Measurements from ENCODE around the gene PANK2.

Gene PANK2

DNA sequence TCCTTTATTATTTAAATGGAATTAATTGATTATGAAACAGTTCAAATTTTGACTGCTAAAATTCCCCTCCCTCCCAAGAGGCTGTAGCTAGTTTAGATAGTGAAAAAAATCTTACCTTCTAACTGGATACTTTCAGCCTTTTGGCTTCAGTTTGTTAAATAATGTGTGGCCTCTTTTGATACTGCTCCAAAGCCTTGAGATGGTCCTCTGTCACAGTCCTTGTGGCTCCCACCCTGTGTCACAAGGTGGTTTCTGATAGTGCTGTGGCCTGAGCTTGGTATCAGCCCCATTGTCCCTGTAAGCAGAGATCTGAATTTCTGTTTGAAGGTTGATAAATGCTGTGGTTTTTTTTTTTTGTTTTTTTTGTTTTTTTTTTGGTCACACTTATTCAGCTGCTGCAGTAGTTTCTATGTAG is 20.8 kb downstream of the PANK2 start:
- no peak for DNase-seq
- Histone ChIP-seq H3K27ac (ENCODE audit: insufficient read depth, low read length, poor library complexity, severe bottlenecking) (no peak overlapping the region), H3K27me3 (replicated peaks; ENCODE audit: control insufficient read depth, insufficient read depth, low read length, poor library complexity, severe bottlenecking) (no peaks in the 10 kb centered on the region), H3K4me1 (ENCODE audit: control insufficient read depth, insufficient read depth, low read length, poor library complexity, severe bottlenecking) (peaks cover 8% of the 10 kb centered on the region), H3K36me3 (ENCODE audit: control insufficient read depth, insufficient read depth, low read length) (peaks cover 58% of the 10 kb centered on the region), H3K4me3 (ENCODE audit: insufficient read depth, low read depth, low read length, poor library complexity, severe bottlenecking) (no peak overlapping the region), H3K9me3 (ENCODE audit: control insufficient read depth, low read length) (no peaks in the 10 kb centered on the region)

- H3K4me3 ChIP-seq (ENCODE audit: insufficient read depth, low read depth, low read length, poor library complexity, severe bottlenecking) = no peak overlapping the region
- no peaks in the 10 kb centered on the region for H3K9me3 ChIP-seq (ENCODE audit: control insufficient read depth, low read length)
- H3K27ac ChIP-seq (ENCODE audit: insufficient read depth, low read length, poor library complexity, severe bottlenecking) = no peak overlapping the region
- peaks cover 8% of the 10 kb centered on the region for H3K4me1 ChIP-seq (ENCODE audit: control insufficient read depth, insufficient read depth, low read length, poor library complexity, severe bottlenecking)
- no peak for DNase-seq
- H3K36me3 ChIP-seq (ENCODE audit: control insufficient read depth, insufficient read depth, low read length) = peaks cover 59% of the 10 kb centered on the region
- no peaks in the 10 kb centered on the region for H3K27me3 ChIP-seq (replicated peaks; ENCODE audit: control insufficient read depth, insufficient read depth, low read length, poor library complexity, severe bottlenecking)
Measured at GRCh38 chr20:3910853-3911252, 21.7 kb downstream of the PANK2 start.

DNA sequence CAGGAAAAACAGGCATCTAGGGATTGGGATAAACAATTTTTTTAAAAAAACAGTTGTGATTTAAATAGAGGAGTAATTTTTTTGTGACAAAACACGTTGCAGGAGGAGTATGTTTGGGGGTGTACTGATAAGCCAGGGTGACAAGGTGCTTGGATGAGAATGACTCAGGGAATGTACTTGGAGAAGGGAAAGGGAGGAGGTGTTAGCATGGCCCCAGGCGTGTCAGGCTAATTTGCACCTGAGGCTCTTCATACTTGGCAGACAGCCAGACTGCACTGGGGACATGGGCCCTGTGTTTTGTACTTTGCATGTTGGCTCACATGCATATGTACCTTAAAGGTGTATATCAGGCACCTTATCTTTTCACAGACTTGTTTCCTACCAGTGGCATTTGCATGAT is 22.8 kb downstream of the PANK2 start:
- no peak for DNase-seq
- H3K27me3 ChIP-seq (replicated peaks; ENCODE audit: control insufficient read depth, insufficient read depth, low read length, poor library complexity, severe bottlenecking) = no peaks in the 10 kb centered on the region
- no peaks in the 10 kb centered on the region for H3K9me3 ChIP-seq (ENCODE audit: control insufficient read depth, low read length)
- peaks cover 68% of the 10 kb centered on the region for H3K36me3 ChIP-seq (ENCODE audit: control insufficient read depth, insufficient read depth, low read length)
- no peak overlapping the region for H3K4me3 ChIP-seq (ENCODE audit: insufficient read depth, low read depth, low read length, poor library complexity, severe bottlenecking)
- no peaks in the 10 kb centered on the region for H3K4me1 ChIP-seq (ENCODE audit: control insufficient read depth, insufficient read depth, low read length, poor library complexity, severe bottlenecking)
- H3K27ac ChIP-seq (ENCODE audit: insufficient read depth, low read length, poor library complexity, severe bottlenecking) = no peak overlapping the region

GRCh38 chr20:3914446-3914845 is 25.3 kb downstream of the PANK2 start:
- DNase-seq = no peak
- H3K27ac ChIP-seq (ENCODE audit: insufficient read depth, low read length, poor library complexity, severe bottlenecking) = no peak overlapping the region
- no peaks in the 10 kb centered on the region for H3K4me1 ChIP-seq (ENCODE audit: control insufficient read depth, insufficient read depth, low read length, poor library complexity, severe bottlenecking)
- H3K4me3 ChIP-seq (ENCODE audit: insufficient read depth, low read depth, low read length, poor library complexity, severe bottlenecking) = no peak overlapping the region
- H3K36me3 ChIP-seq (ENCODE audit: control insufficient read depth, insufficient read depth, low read length) = peaks cover 72% of the 10 kb centered on the region
- no peaks in the 10 kb centered on the region for H3K9me3 ChIP-seq (ENCODE audit: control insufficient read depth, low read length)
- H3K27me3 ChIP-seq (replicated peaks; ENCODE audit: control insufficient read depth, insufficient read depth, low read length, poor library complexity, severe bottlenecking) = no peaks in the 10 kb centered on the region

- H3K36me3 ChIP-seq (ENCODE audit: control insufficient read depth, insufficient read depth, low read length) = peaks cover 66% of the 10 kb centered on the region
- no peak for DNase-seq
- no peaks in the 10 kb centered on the region for H3K4me1 ChIP-seq (ENCODE audit: control insufficient read depth, insufficient read depth, low read length, poor library complexity, severe bottlenecking)
- H3K27ac ChIP-seq (ENCODE audit: insufficient read depth, low read length, poor library complexity, severe bottlenecking) = no peak overlapping the region
- no peak overlapping the region for H3K4me3 ChIP-seq (ENCODE audit: insufficient read depth, low read depth, low read length, poor library complexity, severe bottlenecking)
- no peaks in the 10 kb centered on the region for H3K27me3 ChIP-seq (replicated peaks; ENCODE audit: control insufficient read depth, insufficient read depth, low read length, poor library complexity, severe bottlenecking)
- no peaks in the 10 kb centered on the region for H3K9me3 ChIP-seq (ENCODE audit: control insufficient read depth, low read length)
Measured at GRCh38 chr20:3915691-3916090, 26.5 kb downstream of the PANK2 start.

- H3K36me3 ChIP-seq (ENCODE audit: control insufficient read depth, insufficient read depth, low read length) = peaks cover 60% of the 10 kb centered on the region
- no peaks in the 10 kb centered on the region for H3K9me3 ChIP-seq (ENCODE audit: control insufficient read depth, low read length)
- DNase-seq = no peak
- no peaks in the 10 kb centered on the region for H3K4me1 ChIP-seq (ENCODE audit: control insufficient read depth, insufficient read depth, low read length, poor library complexity, severe bottlenecking)
- no peaks in the 10 kb centered on the region for H3K27me3 ChIP-seq (replicated peaks; ENCODE audit: control insufficient read depth, insufficient read depth, low read length, poor library complexity, severe bottlenecking)
- no peak overlapping the region for H3K4me3 ChIP-seq (ENCODE audit: insufficient read depth, low read depth, low read length, poor library complexity, severe bottlenecking)
- H3K27ac ChIP-seq (ENCODE audit: insufficient read depth, low read length, poor library complexity, severe bottlenecking) = no peak overlapping the region
Measured at GRCh38 chr20:3916364-3916763, 27.2 kb downstream of the PANK2 start.

DNA sequence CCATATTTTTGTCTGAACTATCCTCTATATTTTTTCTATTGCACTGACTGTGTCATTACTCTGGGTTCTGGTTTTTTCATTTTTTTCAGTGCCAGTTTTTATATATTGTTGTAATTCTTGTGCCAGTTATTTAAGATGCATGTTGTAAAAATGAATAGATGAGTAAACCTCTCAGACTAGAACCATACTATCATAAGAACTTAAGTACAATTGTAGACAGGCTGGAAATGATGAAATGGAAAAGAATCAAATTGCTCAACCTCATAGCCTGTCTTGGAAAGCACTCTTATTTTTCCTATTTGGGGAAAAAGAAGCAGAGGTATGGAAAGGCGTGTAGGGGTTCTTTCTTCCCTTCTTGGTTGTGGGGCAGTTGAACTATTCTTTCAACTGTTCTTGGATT is 30.2 kb downstream of the PANK2 start:
- Histone ChIP-seq H3K36me3 (ENCODE audit: control insufficient read depth, insufficient read depth, low read length) (peaks cover 57% of the 10 kb centered on the region), H3K4me3 (ENCODE audit: insufficient read depth, low read depth, low read length, poor library complexity, severe bottlenecking) (no peak overlapping the region), H3K27ac (ENCODE audit: insufficient read depth, low read length, poor library complexity, severe bottlenecking) (no peak overlapping the region), H3K4me1 (ENCODE audit: control insufficient read depth, insufficient read depth, low read length, poor library complexity, severe bottlenecking) (no peaks in the 10 kb centered on the region), H3K9me3 (ENCODE audit: control insufficient read depth, low read length) (no peaks in the 10 kb centered on the region), H3K27me3 (replicated peaks; ENCODE audit: control insufficient read depth, insufficient read depth, low read length, poor library complexity, severe bottlenecking) (no peaks in the 10 kb centered on the region)
- DNase-seq = no peak

DNA sequence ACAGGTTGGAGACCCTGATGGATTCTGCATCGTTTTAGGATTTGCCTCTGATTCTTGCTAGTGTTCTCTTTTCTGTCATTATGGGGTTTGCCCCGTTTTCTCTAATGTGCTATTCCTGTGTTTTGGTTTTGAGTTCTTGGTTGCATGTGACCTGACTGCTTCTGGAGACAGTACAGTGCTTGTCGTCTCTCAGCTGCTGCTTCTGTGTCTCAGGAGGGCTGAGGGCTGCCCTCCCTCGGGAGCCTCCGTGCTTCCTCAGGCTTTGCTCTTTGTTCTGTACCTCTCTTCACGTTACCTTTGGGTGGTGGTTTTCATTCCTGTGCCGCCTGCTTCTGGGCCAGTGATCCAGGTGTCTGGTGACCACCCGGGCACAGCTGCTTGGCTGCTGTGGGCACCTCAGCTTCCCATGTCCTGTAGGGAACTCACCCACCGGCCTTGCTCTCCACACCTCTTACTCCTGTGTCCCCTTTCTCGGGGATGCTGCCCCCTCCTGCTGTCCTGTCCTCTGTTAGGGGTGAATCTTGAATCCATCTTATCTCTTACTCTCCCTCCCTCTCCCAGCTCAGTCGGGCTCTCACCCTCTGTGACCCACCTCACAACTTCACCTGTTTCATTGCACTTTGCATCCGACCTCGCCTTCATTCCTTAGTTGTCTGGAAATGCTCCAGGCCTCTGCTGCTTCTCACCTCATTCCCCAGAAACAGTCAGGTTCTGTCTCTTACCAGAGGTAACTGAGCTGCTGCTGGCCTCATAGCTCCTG is 33.2 kb downstream of the PANK2 start:
- Histone ChIP-seq H3K36me3 (ENCODE audit: control insufficient read depth, insufficient read depth, low read length) (peaks cover 44% of the 10 kb centered on the region), H3K9me3 (ENCODE audit: control insufficient read depth, low read length) (no peaks in the 10 kb centered on the region), H3K4me1 (ENCODE audit: control insufficient read depth, insufficient read depth, low read length, poor library complexity, severe bottlenecking) (no peaks in the 10 kb centered on the region), H3K4me3 (ENCODE audit: insufficient read depth, low read depth, low read length, poor library complexity, severe bottlenecking) (no peak overlapping the region), H3K27me3 (replicated peaks; ENCODE audit: control insufficient read depth, insufficient read depth, low read length, poor library complexity, severe bottlenecking) (no peaks in the 10 kb centered on the region), H3K27ac (ENCODE audit: insufficient read depth, low read length, poor library complexity, severe bottlenecking) (no peak overlapping the region)
- DNase-seq = no peak

- H3K27ac ChIP-seq (ENCODE audit: insufficient read depth, low read length, poor library complexity, severe bottlenecking) = no peak overlapping the region
- no peaks in the 10 kb centered on the region for H3K9me3 ChIP-seq (ENCODE audit: control insufficient read depth, low read length)
Measured at GRCh38 chr20:3922983-3923339, 33.8 kb downstream of the PANK2 start.

GRCh38 chr20:3923818-3924217 is 34.6 kb downstream of the PANK2 start:
- H3K27me3 ChIP-seq (replicated peaks; ENCODE audit: control insufficient read depth, insufficient read depth, low read length, poor library complexity, severe bottlenecking) = no peaks in the 10 kb centered on the region
- no peaks in the 10 kb centered on the region for H3K4me1 ChIP-seq (ENCODE audit: control insufficient read depth, insufficient read depth, low read length, poor library complexity, severe bottlenecking)
- H3K36me3 ChIP-seq (ENCODE audit: control insufficient read depth, insufficient read depth, low read length) = peaks cover 35% of the 10 kb centered on the region

More at GRCh38 chr20:3922983-3923339, 33.8 kb downstream of the PANK2 start:
- no peaks in the 10 kb centered on the region for H3K4me1 ChIP-seq (ENCODE audit: control insufficient read depth, insufficient read depth, low read length, poor library complexity, severe bottlenecking)
- DNase-seq = no peak
- H3K27me3 ChIP-seq (replicated peaks; ENCODE audit: control insufficient read depth, insufficient read depth, low read length, poor library complexity, severe bottlenecking) = no peaks in the 10 kb centered on the region
- peaks cover 44% of the 10 kb centered on the region for H3K36me3 ChIP-seq (ENCODE audit: control insufficient read depth, insufficient read depth, low read length)
- H3K4me3 ChIP-seq (ENCODE audit: insufficient read depth, low read depth, low read length, poor library complexity, severe bottlenecking) = no peak overlapping the region

More at GRCh38 chr20:3923818-3924217, 34.6 kb downstream of the PANK2 start:
- DNase-seq = no peak
- Histone ChIP-seq H3K27ac (ENCODE audit: insufficient read depth, low read length, poor library complexity, severe bottlenecking) (no peak overlapping the region), H3K4me3 (ENCODE audit: insufficient read depth, low read depth, low read length, poor library complexity, severe bottlenecking) (no peak overlapping the region), H3K9me3 (ENCODE audit: control insufficient read depth, low read length) (no peaks in the 10 kb centered on the region)
